Ishikawa (cell line): ENCODE measurements around the gene TLE1.

Source experiments
- CEBPB ChIP-seq: IDR thresholded peaks from 2 replicates; pipeline ENCODE4 v1.6.1; 2012
- CREB1 ChIP-seq: IDR thresholded peaks from 2 replicates; pipeline ENCODE4 v1.6.1; 2012; ENCODE audit warnings: low read depth
- EGR1 ChIP-seq: IDR thresholded peaks from 2 replicates; pipeline ENCODE4 v1.6.1; 2012
- EP300 ChIP-seq: IDR thresholded peaks from 2 replicates; pipeline ENCODE4 v1.6.1; 2012; ENCODE audit warnings: borderline replicate concordance
- FOXM1 ChIP-seq: IDR thresholded peaks from 2 replicates; pipeline ENCODE4 v1.6.1; 2012; ENCODE audit warnings: low read depth, borderline replicate concordance
- MAX ChIP-seq: IDR thresholded peaks from 2 replicates; pipeline ENCODE4 v1.6.1; 2012
- NFIC ChIP-seq: IDR thresholded peaks from 2 replicates; pipeline ENCODE4 v1.6.1; 2012
- RAD21 ChIP-seq: IDR thresholded peaks from 2 replicates; pipeline ENCODE4 v1.6.1; 2012; ENCODE audit warnings: low read depth
- REST ChIP-seq: IDR thresholded peaks from 2 replicates; pipeline ENCODE4 v1.6.1; 2012; ENCODE audit warnings: low read depth, mild to moderate bottlenecking
- TAF1 ChIP-seq: IDR thresholded peaks from 2 replicates; pipeline ENCODE4 v1.6.1; 2012; ENCODE audit warnings: low read depth, mild to moderate bottlenecking
- TCF12 ChIP-seq: IDR thresholded peaks from 2 replicates; pipeline ENCODE4 v1.6.1; 2012; ENCODE audit warnings: low read depth
- TEAD4 ChIP-seq: IDR thresholded peaks from 2 replicates; pipeline ENCODE4 v1.6.1; 2012
- USF1 ChIP-seq: IDR thresholded peaks from 2 replicates; pipeline ENCODE4 v1.6.1; 2012
- YY1 ChIP-seq: IDR thresholded peaks from 2 replicates; pipeline ENCODE4 v1.6.1; 2012; ENCODE audit warnings: low read depth
- ZBTB7A ChIP-seq: IDR thresholded peaks from 2 replicates; pipeline ENCODE4 v1.6.1; 2012; ENCODE audit warnings: low read depth

TLE1 gene

GRCh38 chr9:81671880-81672280 is 17.5 kb downstream of the TLE1 start:
- TF ChIP-seq NFIC (no peak), MAX (no peak), USF1 (no peak), FOXM1 (no peak), RAD21 (no peak), TEAD4 (no peak), CREB1 (no peak), EGR1 (no peak), EP300 (no peak), CEBPB (no peak), TCF12 (no peak), ZBTB7A (no peak), YY1 (no peak), REST (no peak), TAF1 (no peak)

GRCh38 chr9:81669866-81670265 is 19.5 kb downstream of the TLE1 start:
- TF ChIP-seq EGR1 (no peak), MAX (no peak), REST (no peak), RAD21 (no peak), TCF12 (no peak), YY1 (no peak), TEAD4 (no peak), FOXM1 (no peak)

GRCh38 chr9:81669041-81669651 is 20.2 kb downstream of the TLE1 start:
- TF ChIP-seq TAF1 (no peak), REST (no peak), FOXM1 (no peak), ZBTB7A (no peak), NFIC (no peak), RAD21 (no peak), CREB1 (no peak), TCF12 (no peak), MAX (no peak), EGR1 (no peak), TEAD4 (no peak), USF1 (no peak), CEBPB (no peak), YY1 (no peak), EP300 (no peak)

GRCh38 chr9:81666123-81666522 is 23.2 kb downstream of the TLE1 start:
- no peak for TF ChIP-seq USF1
- no peak for TF ChIP-seq EGR1
- TF ChIP-seq TCF12, result no peak
- no peak for TF ChIP-seq ZBTB7A
- no peak for TF ChIP-seq TAF1
- no peak for TF ChIP-seq REST
- no peak for TF ChIP-seq CREB1
- TF ChIP-seq CEBPB, result no peak
- TF ChIP-seq TEAD4, result no peak
- no peak for TF ChIP-seq RAD21
- no peak for TF ChIP-seq EP300
- no peak for TF ChIP-seq NFIC
- no peak for TF ChIP-seq MAX
